HG03457 (cell line): ENCODE data around the gene FGF10.

Experiments
- ATAC-seq: cut with Tn5 transposase; IDR thresholded peaks from one replicate; pipeline ENCODE4 v1.9.1; 2021; ENCODE audit warnings: moderate number of reproducible peaks; ENCODE audit not compliant: unreplicated experiment

FGF10 gene

GRCh38 chr5:44260793-44261192, 128.4 kb downstream of the FGF10 start:
- ATAC-seq, result no peak

GRCh38 chr5:44257653-44258365, 131.4 kb downstream of the FGF10 start:
- no peak for ATAC-seq

GRCh38 chr5:44257221-44257620, 132.0 kb downstream of the FGF10 start:
- no peak for ATAC-seq
